ENCODE measurements around the gene GHR.

- TF ChIP-seq EZH2 (IDR thresholded peaks at IDR 0.05; ENCODE audit: borderline replicate concordance, control insufficient read depth, low read depth, low read length) (no peak), MEF2A (IDR thresholded peaks at IDR 0.05; ENCODE audit: insufficient read depth, low read depth, low read length) (no peak), POLR2A (IDR thresholded peaks at IDR 0.05; ENCODE audit: low read depth, low read length) (no peak), RBBP5 (conservative IDR thresholded peaks at IDR 0.05) (no peak), FOXM1 (IDR thresholded peaks at IDR 0.05; ENCODE audit: low read depth, low read length) (no peak), ZNF217 (IDR thresholded peaks at IDR 0.05) (no peak), CBFB (IDR thresholded peaks at IDR 0.05; ENCODE audit: low read depth) (no peak), TAF1 (IDR thresholded peaks at IDR 0.05; ENCODE audit: borderline replicate concordance, low read depth, low read length) (no peak), EGR1 (IDR thresholded peaks at IDR 0.05; ENCODE audit: borderline replicate concordance in 1 of 2, low read depth in 2 of 2, low read length in 2 of 2) (no peak), FOXK2 (IDR thresholded peaks at IDR 0.05) (no peak)
- TF ChIP-seq, protein P1, sequence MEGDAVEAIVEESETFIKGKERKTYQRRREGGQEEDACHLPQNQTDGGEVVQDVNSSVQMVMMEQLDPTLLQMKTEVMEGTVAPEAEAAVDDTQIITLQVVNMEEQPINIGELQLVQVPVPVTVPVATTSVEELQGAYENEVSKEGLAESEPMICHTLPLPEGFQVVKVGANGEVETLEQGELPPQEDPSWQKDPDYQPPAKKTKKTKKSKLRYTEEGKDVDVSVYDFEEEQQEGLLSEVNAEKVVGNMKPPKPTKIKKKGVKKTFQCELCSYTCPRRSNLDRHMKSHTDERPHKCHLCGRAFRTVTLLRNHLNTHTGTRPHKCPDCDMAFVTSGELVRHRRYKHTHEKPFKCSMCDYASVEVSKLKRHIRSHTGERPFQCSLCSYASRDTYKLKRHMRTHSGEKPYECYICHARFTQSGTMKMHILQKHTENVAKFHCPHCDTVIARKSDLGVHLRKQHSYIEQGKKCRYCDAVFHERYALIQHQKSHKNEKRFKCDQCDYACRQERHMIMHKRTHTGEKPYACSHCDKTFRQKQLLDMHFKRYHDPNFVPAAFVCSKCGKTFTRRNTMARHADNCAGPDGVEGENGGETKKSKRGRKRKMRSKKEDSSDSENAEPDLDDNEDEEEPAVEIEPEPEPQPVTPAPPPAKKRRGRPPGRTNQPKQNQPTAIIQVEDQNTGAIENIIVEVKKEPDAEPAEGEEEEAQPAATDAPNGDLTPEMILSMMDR (IDR thresholded peaks at IDR 0.05 in 2 of 3, conservative IDR thresholded peaks at IDR 0.05 in 1 of 3; ENCODE audit: control insufficient read depth in 2 of 3, extremely low read depth in 1 of 3, insufficient read depth in 1 of 3, low read depth in 3 of 3, low read length in 3 of 3), result no peak
- TF ChIP-seq, protein P2, sequence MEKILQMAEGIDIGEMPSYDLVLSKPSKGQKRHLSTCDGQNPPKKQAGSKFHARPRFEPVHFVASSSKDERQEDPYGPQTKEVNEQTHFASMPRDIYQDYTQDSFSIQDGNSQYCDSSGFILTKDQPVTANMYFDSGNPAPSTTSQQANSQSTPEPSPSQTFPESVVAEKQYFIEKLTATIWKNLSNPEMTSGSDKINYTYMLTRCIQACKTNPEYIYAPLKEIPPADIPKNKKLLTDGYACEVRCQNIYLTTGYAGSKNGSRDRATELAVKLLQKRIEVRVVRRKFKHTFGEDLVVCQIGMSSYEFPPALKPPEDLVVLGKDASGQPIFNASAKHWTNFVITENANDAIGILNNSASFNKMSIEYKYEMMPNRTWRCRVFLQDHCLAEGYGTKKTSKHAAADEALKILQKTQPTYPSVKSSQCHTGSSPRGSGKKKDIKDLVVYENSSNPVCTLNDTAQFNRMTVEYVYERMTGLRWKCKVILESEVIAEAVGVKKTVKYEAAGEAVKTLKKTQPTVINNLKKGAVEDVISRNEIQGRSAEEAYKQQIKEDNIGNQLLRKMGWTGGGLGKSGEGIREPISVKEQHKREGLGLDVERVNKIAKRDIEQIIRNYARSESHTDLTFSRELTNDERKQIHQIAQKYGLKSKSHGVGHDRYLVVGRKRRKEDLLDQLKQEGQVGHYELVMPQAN (conservative IDR thresholded peaks at IDR 0.05), result no peak
Observed at GRCh38 chr5:42597318-42597937, 174.2 kb downstream of the GHR start.

Measured in GM12878 (cell line).